Thymus (tissue), 11 donors: ENCODE data around the gene PIGU. TPM values are rescaled to one million over a fixed set of nuclear protein-coding genes. Genes with fewer than 3 reads are reported as not detected.

Experiments used
- DNase-seq, 9 donors: peaks; one replicate each; pipeline ENCODE4 v3.0.0-alpha.2; 2013; ENCODE audit warnings: low spot score in 9 of 9, low read depth in 6 of 9, missing footprints in 1 of 9
- H3K27ac ChIP-seq, 2 donors: one replicate each; pipeline ENCODE4 v1.5.1; 2013; ENCODE audit warnings: control low read depth in 1 of 2, low read depth in 1 of 2, low read length in 1 of 2, mild to moderate bottlenecking in 1 of 2, moderate library complexity in 1 of 2
- H3K27me3 ChIP-seq, 2 donors: one replicate each; pipeline ENCODE4 v1.5.1; 2013; ENCODE audit warnings: low read length in 1 of 2; ENCODE audit not compliant: control insufficient read depth in 2 of 2, insufficient read depth in 1 of 2
- H3K36me3 ChIP-seq, 2 donors: one replicate each; pipeline ENCODE4 v1.5.1; 2013; ENCODE audit warnings: low read length in 1 of 2, mild to moderate bottlenecking in 1 of 2, moderate library complexity in 1 of 2; ENCODE audit not compliant: control insufficient read depth in 2 of 2, insufficient read depth in 2 of 2
- H3K4me1 ChIP-seq, 2 donors: one replicate each; pipeline ENCODE4 v1.5.1; 2013; ENCODE audit warnings: low read length in 2 of 2; ENCODE audit not compliant: control insufficient read depth in 2 of 2, insufficient read depth in 2 of 2
- H3K4me3 ChIP-seq, 2 donors: one replicate each; pipeline ENCODE4 v1.5.1; 2013; ENCODE audit warnings: low read length in 2 of 2, control low read depth in 1 of 2, mild to moderate bottlenecking in 1 of 2
- H3K9me3 ChIP-seq, 2 donors: one replicate each; pipeline ENCODE4 v1.5.1; 2013; ENCODE audit warnings: low read length in 1 of 2, mild to moderate bottlenecking in 1 of 2; ENCODE audit not compliant: control insufficient read depth in 2 of 2, insufficient read depth in 1 of 2
- WGBS: extraction: QIAGEN DNeasy Blood & Tissue Kit; methylation state at CpG from one replicate; pipeline ENCODE4 v1.1.7; 2013; 5-methylcytosine and 5-hydroxymethylcytosine counted together
- polyA plus RNA-seq: library from polyadenylated mRNA; stranded (reverse); fragments of 200-250 nt; gene quantifications from one replicate; pipeline ENCODE4 v1.2.3, GENCODE V29; 2013
- total RNA-seq: library from RNA; stranded (reverse); fragments of 120-200 nt; gene quantifications from one replicate; pipeline ENCODE4 v1.2.4, GENCODE V29; 2013
- donor health status: healthy.

PIGU gene
- total and polyA plus RNA-seq, 2 donors: 10.0 to 15.5 TPM

DNA sequence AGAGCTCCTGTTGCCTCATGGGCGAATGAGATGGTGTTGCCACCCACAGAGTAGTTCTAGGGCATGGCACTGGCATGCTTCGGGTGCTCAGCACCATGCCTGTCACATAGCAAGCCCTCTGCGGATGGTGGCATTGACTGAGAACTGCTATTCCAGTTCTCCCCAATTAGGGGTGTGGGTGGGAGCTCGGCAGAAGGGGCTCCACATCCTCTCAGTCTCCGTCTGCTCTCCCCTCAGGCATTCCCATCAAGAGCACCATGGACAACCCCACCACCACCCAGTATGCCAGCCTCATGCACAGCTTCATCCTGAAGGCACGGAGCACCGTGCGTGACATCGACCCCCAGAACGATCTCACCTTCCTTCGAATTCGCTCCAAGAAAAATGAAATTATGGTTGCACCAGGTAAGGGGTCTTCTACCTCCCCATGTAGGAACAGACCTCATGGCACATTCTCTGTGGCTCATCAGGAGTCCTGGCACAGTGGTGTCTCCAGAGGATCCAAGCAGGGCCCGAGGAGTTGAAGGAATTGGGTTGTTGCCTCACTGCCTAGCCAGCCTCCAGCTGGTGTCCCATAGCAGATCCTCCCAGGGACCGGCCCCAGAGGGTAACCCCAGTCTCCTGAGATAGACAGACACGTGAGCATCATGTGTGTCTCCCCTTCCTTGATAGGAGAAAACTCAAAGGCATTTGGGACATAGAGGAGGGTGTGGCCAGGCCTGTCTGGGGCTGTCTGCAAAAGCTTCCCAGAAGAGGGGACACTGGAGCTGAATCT is 142.3 kb downstream of the PIGU start:
- no peak overlapping the region for H3K4me3 ChIP-seq
- DNase-seq: no peak
- WGBS: over 99% methylated on average over 15 of the region's 15 CpGs
- H3K27ac ChIP-seq: no peak overlapping the region
- H3K27me3 ChIP-seq: no peaks in the 10 kb centered on the region
- H3K36me3 ChIP-seq: peaks cover 66 to 81% of the 10 kb centered on the region in 2 donors
- H3K9me3 ChIP-seq: no peaks in the 10 kb centered on the region
- peaks cover 3 to 5% of the 10 kb centered on the region in 2 donors for H3K4me1 ChIP-seq

DNA sequence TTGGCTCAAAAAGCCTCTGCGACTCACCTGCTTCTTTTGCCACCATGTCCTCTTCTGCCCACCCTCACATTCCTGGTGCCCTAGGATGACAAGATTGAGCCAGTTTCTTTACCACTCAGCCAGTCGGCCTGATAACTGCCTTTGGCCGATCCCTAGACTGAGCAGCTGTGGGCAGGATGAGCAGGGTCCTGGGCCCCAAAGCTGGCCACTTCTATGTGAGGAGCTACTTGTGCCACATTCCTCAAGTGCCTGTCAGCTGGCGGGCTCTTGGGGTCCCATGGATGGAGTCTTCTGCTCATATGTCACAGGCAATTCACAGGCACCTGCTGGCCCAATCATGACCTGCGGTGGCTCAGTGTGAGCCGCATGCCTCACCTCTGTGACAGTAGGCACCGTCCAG is 144.1 kb downstream of the PIGU start:
- H3K4me3 ChIP-seq: no peak overlapping the region
- 99% methylated on average over 7 of the region's 7 CpGs for WGBS
- peaks cover 79 to 85% of the 10 kb centered on the region in 2 donors for H3K36me3 ChIP-seq
- no peaks in the 10 kb centered on the region for H3K9me3 ChIP-seq
- no peak for DNase-seq
- H3K4me1 ChIP-seq: peaks cover 3 to 5% of the 10 kb centered on the region in 2 donors
- no peaks in the 10 kb centered on the region for H3K27me3 ChIP-seq
- no peak overlapping the region for H3K27ac ChIP-seq

DNA sequence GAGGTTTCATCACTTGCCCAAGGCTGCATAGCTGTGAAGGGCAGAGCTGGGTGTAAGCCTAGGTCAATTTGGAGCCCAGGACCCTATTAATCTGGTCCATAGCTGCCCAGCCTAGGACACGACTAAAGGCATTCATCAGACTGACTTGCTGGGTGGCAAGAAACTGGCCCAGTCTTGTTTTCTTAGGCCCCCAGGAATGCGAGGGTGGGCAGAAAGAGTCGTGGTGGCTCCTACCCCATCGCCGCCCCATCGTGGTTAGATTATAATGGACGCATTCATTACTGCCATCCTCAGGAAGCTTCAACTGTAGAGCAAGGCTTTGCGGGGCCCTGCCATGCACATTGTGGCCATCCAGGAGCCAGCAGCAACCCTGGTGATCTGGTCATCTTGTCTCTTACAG is 144.6 kb downstream of the PIGU start:
- no peak for DNase-seq
- 96% methylated on average over 8 of the region's 8 CpGs for WGBS

DNA sequence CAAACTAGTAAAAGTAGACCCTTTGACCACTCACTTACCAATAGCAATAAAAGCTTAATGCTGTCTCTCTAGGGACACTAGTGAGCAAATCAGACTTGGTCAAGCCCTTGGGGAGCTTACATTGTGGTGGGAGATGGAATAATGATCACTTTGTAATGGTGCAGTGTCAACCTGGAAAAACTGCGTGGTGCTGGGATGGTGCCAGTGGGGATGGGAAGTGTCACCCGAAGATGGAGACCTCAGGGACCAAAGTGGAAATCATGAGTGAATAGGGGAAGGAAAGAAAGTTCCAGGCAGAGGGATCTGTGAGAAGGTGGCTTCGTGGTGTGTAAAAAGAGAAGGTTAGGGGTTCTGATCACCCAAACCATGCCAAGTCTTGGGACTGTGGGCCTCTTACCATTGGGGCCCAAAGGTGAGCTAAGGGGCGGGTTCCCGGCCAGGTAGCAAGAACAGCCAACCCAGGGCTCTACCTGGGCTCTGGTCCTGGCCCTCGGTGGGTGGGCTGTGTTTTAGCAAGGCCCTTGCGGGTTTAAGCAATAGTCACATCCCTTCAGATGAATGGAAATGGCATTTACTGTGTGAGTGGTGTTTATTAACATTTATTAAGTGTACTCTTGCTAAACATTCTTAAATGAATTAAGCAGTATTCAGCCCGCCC is 145.2 kb downstream of the PIGU start:
- H3K4me1 ChIP-seq: peaks cover 3 to 5% of the 10 kb centered on the region in 2 donors
- WGBS: 98% methylated on average over 8 of the region's 8 CpGs

More for the DNA sequence above, 144.6 kb downstream of the PIGU start:
- Histone ChIP-seq H3K4me1 (peaks cover 3 to 5% of the 10 kb centered on the region in 2 donors), H3K27ac (no peak overlapping the region), H3K27me3 (no peaks in the 10 kb centered on the region), H3K9me3 (no peaks in the 10 kb centered on the region), H3K4me3 (no peak overlapping the region), H3K36me3 (peaks cover 78 to 85% of the 10 kb centered on the region in 2 donors)

DNA sequence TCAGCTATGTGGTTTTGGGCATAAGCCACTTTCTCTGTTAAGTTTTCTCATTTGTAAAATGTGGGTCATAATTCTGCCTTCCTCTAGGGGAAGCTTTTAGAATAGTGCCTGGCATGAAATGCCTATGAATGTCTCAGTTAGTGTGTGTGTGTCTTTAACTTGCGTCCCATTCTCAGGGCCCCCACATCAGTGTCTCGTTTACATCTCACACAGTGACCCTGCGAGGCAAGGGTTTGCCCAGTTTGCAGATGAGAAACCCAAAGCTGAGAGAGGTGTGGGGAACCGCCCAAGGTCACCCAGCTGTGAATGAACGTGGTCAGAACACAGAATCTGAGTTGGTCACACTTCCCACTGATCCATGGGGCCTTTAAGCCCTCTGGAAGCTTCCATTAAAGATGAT is 146.6 kb downstream of the PIGU start:
- WGBS: 95% methylated on average over 5 of the region's 5 CpGs
- Histone ChIP-seq H3K4me1 (peaks cover 3 to 5% of the 10 kb centered on the region in 2 donors), H3K36me3 (peaks cover 75 to 84% of the 10 kb centered on the region in 2 donors), H3K27me3 (no peaks in the 10 kb centered on the region), H3K4me3 (no peak overlapping the region), H3K9me3 (no peaks in the 10 kb centered on the region), H3K27ac (no peak overlapping the region)
- peak in 1 of 9 donors; percentile 13 for DNase-seq

More for the DNA sequence above, 145.2 kb downstream of the PIGU start:
- no peak overlapping the region for H3K27ac ChIP-seq
- H3K4me3 ChIP-seq: no peak overlapping the region
- no peaks in the 10 kb centered on the region for H3K9me3 ChIP-seq
- H3K27me3 ChIP-seq: no peaks in the 10 kb centered on the region
- no peak for DNase-seq
- H3K36me3 ChIP-seq: peaks cover 78 to 85% of the 10 kb centered on the region in 2 donors

DNA sequence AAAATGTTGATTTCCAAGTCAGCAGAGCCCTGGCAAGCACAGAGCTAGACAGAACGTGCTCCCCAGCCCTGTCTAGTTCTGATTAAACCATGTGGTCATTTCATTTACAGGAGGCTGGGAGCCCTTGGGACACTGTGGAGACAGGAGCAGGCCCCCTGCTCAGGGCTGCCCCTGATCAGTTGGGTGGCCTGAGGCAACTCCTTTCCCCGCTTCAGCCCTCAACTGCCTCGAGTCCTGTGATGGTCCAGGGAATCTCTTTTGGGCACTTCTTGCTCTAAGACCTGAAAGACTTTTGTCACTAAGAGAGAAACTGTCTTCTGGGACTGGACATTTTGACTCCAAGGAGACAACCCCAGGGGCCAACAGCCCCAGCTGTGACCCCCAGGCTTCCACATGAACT is 147.2 kb downstream of the PIGU start:
- 98% methylated on average over 3 of the region's 3 CpGs for WGBS
- H3K9me3 ChIP-seq: no peaks in the 10 kb centered on the region
- H3K36me3 ChIP-seq: peaks cover 69 to 78% of the 10 kb centered on the region in 2 donors
- no peaks in the 10 kb centered on the region for H3K27me3 ChIP-seq
- H3K4me1 ChIP-seq: peaks cover 3 to 5% of the 10 kb centered on the region in 2 donors
- no peak overlapping the region for H3K27ac ChIP-seq
- DNase-seq: no peak
- no peak overlapping the region for H3K4me3 ChIP-seq

DNA sequence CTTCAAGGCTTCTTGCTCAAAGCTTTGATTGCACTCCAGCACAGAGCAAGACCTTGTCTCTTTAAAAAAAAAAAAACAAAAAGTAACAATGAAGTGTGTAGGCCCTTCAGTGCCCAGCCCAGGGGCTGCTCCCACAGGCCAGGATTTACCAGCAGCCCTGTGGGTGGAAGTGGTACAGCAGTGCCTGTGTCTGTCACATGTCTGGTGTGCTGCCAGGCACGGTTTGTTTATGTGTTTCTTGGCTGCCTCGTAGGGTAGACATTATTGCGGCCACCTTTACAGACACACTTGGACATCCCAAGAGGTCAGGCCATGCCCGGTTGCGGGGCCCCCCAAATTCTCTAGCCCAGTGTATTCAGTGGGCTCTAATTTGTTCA is 148.0 kb downstream of the PIGU start:
- 97% methylated on average over 5 of the region's 5 CpGs for WGBS
- no peak overlapping the region for H3K27ac ChIP-seq
- no peaks in the 10 kb centered on the region for H3K9me3 ChIP-seq
- H3K4me1 ChIP-seq: peaks cover 3 to 5% of the 10 kb centered on the region in 2 donors
- H3K27me3 ChIP-seq: no peaks in the 10 kb centered on the region
- H3K36me3 ChIP-seq: peaks cover 61 to 73% of the 10 kb centered on the region in 2 donors
- H3K4me3 ChIP-seq: no peak overlapping the region
- no peak for DNase-seq

DNA sequence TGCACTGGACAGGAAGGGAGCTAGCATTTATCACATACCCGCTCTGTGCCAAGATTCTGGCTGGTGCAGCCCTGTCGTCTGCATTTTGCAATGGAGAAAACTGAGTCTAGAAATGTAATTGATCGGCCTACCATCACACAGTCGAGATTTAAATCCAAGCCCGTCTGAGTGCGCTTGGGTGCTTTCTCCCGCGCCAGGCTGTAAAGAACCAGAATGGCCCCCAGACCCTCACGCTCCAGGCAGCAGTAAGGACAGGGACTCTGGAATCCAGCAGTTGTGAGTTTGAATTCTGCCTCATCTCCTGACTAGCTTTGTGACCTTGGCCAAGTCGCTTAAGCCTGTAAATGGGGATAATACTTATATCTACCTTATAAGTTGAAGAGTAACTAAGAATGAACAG is 149.9 kb downstream of the PIGU start:
- Histone ChIP-seq H3K27me3 (no peaks in the 10 kb centered on the region), H3K9me3 (no peaks in the 10 kb centered on the region), H3K36me3 (peaks cover 51 to 59% of the 10 kb centered on the region in 2 donors), H3K4me1 (peaks cover 3 to 9% of the 10 kb centered on the region in 2 donors), H3K27ac (no peak overlapping the region), H3K4me3 (no peak overlapping the region)
- no peak for DNase-seq
- 98% methylated on average over 10 of the region's 10 CpGs for WGBS

DNA sequence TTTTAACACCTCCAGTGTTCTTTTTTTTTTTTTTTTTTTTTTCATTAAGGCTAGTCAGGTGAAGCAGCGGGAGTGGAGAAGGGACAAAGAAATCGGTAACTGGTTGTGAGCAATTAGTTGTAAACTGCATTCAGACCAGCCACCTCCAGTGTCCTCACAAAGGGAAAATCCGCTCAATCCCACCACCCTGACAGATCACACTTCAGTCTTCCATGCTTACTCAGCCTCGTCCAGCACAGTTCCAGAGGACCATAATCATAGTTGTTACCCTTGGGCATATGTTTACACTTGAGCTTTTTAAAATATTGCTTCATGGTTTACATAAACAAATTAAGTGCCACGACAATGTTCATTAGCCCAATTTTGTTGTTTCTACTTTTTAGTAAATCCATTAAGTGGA is 150.4 kb downstream of the PIGU start:
- Histone ChIP-seq H3K4me1 (peaks cover 3 to 9% of the 10 kb centered on the region in 2 donors), H3K4me3 (no peak overlapping the region), H3K9me3 (no peaks in the 10 kb centered on the region), H3K27me3 (no peaks in the 10 kb centered on the region), H3K27ac (peak overlapping the region in 1 of 2 donors; percentile 64), H3K36me3 (peaks cover 53 to 54% of the 10 kb centered on the region in 2 donors)
- WGBS: 97% methylated on average over 5 of the region's 5 CpGs
- DNase-seq: no peak
